Measurements from ENCODE around the gene DLGAP4.
"Not testable (repeated sequence)": the region's sequence is repeated elsewhere in the genome, so short reads cannot be mapped to it uniquely, and the experiment has no call there.

DLGAP4 gene

GRCh38 chr20:36455972-36456625, 150.0 kb downstream of the DLGAP4 start:
- no peak for DNase-seq

- DNase-seq: peak; percentile 92 to 95
Observed at GRCh38 chr20:36460648-36461599, 154.8 kb downstream of the DLGAP4 start.

GRCh38 chr20:36461600-36462439, 155.7 kb downstream of the DLGAP4 start:
- peak in 1 of 2 donors; percentile 33 for DNase-seq

GRCh38 chr20:36462440-36463211, 156.5 kb downstream of the DLGAP4 start:
- peak; percentile 54 to 74 for DNase-seq

GRCh38 chr20:36463212-36464061, 157.3 kb downstream of the DLGAP4 start:
- DNase-seq: no peak

- peak; percentile 50 to 68 for DNase-seq
Observed at GRCh38 chr20:36465109-36466080, 159.3 kb downstream of the DLGAP4 start.

GRCh38 chr20:36466089-36466488, 159.9 kb downstream of the DLGAP4 start:
- no peak for DNase-seq

GRCh38 chr20:36467076-36467999, 161.2 kb downstream of the DLGAP4 start:
- no peak for DNase-seq

GRCh38 chr20:36468149-36469000, 162.2 kb downstream of the DLGAP4 start:
- no peak for DNase-seq

GRCh38 chr20:36469973-36470372, 163.8 kb downstream of the DLGAP4 start:
- no peak for DNase-seq

- no peak for DNase-seq
Observed at GRCh38 chr20:36471885-36472636, 165.9 kb downstream of the DLGAP4 start.

GRCh38 chr20:36472637-36473090, 166.5 kb downstream of the DLGAP4 start:
- DNase-seq: no peak

- no peak for DNase-seq
Observed at GRCh38 chr20:36473164-36473563, 167.0 kb downstream of the DLGAP4 start.

GRCh38 chr20:36474563-36474962, 168.4 kb downstream of the DLGAP4 start:
- no peak for DNase-seq

- not testable (repeated sequence) for DNase-seq
Observed at GRCh38 chr20:36475054-36475453, 168.9 kb downstream of the DLGAP4 start.

- no peak for DNase-seq
Observed at GRCh38 chr20:36477475-36477874, 171.3 kb downstream of the DLGAP4 start.

All from inflammatory macrophage (primary cell).